Activated effector memory CD4-positive, alpha-beta T cell treated with Interleukin-2 at 50 U/mL for 16 hours (primary cell): ENCODE results near the gene ZNF652.

ENCODE experiments used
- DNase-seq: peaks from one replicate; pipeline ENCODE4 v3.0.0-alpha.2; 2020

Gene ZNF652

GRCh38 chr17:49258394-49258793, 103.7 kb downstream of the ZNF652 start:
- no peak for DNase-seq

- DNase-seq: no peak
Measured at GRCh38 chr17:49255125-49255524, 106.9 kb downstream of the ZNF652 start.

GRCh38 chr17:49254066-49254465, 108.0 kb downstream of the ZNF652 start:
- DNase-seq: no peak

GRCh38 chr17:49252148-49252695, 109.8 kb downstream of the ZNF652 start:
- DNase-seq: no peak

GRCh38 chr17:49249890-49250522, 112.0 kb downstream of the ZNF652 start:
- DNase-seq: no peak

- DNase-seq: no peak
Measured at GRCh38 chr17:49249292-49249794, 112.7 kb downstream of the ZNF652 start.

- DNase-seq: no peak
Measured at GRCh38 chr17:49247944-49248343, 114.1 kb downstream of the ZNF652 start.

GRCh38 chr17:49244839-49245238, 117.2 kb downstream of the ZNF652 start:
- DNase-seq: no peak
